Measurements from ENCODE around the gene GPSM1. TPM values are rescaled to one million over a fixed set of nuclear protein-coding genes. Genes with fewer than 3 reads are reported as not detected.

GPSM1 gene
- polyA plus RNA-seq, 1 donor: 39.9 TPM

GRCh38 chr9:136341042-136341655, 13.8 kb downstream of the GPSM1 start:
- no peak overlapping the region for H3K4me3 ChIP-seq (ENCODE audit: low read length)
- no peak for DNase-seq
- peaks cover 3% of the 10 kb centered on the region for H3K36me3 ChIP-seq (ENCODE audit: control insufficient read depth, insufficient read depth, low read length)
- H3K27me3 ChIP-seq (ENCODE audit: control insufficient read depth, insufficient read depth, low read length): no peaks in the 10 kb centered on the region
- peaks cover 5% of the 10 kb centered on the region for H3K9me3 ChIP-seq (ENCODE audit: control insufficient read depth, low read depth, low read length)
- H3K4me1 ChIP-seq (ENCODE audit: control insufficient read depth, insufficient read depth, low read length): peaks cover 13% of the 10 kb centered on the region
- no CpG with 5 or more reads among the region's 18 CpGs for WGBS (ENCODE audit: insufficient coverage, low lambda C conversion rate)
- H3K27ac ChIP-seq (ENCODE audit: low read length): no peak overlapping the region

DNA sequence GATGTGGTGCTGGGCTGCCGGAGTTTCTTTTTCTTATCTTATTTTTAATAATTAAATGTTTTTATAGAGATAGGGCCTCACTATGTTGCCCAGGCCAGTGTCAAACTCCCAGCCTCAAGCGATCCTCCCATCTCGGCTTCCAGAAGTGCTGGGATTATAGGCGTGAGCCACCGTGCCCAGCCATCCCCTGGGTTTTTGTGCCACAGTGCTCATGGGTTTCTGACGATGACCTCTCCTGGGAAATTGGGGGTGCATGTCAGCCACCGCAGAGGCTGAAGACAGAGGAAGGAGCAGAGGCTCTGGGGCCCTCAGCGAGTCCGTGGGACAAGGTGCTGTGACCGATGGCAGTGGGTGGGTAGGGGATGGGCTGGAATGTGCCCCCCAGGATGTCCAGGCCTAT, 14.4 kb downstream of the GPSM1 start:
- Histone ChIP-seq H3K27me3 (ENCODE audit: control insufficient read depth, insufficient read depth, low read length) (no peaks in the 10 kb centered on the region), H3K9me3 (ENCODE audit: control insufficient read depth, low read depth, low read length) (peaks cover 5% of the 10 kb centered on the region), H3K27ac (ENCODE audit: low read length) (no peak overlapping the region), H3K4me1 (ENCODE audit: control insufficient read depth, insufficient read depth, low read length) (peaks cover 20% of the 10 kb centered on the region), H3K36me3 (ENCODE audit: control insufficient read depth, insufficient read depth, low read length) (peaks cover 3% of the 10 kb centered on the region), H3K4me3 (ENCODE audit: low read length) (no peak overlapping the region)
- WGBS (ENCODE audit: insufficient coverage, low lambda C conversion rate): no CpG with 5 or more reads among the region's 10 CpGs
- no peak for DNase-seq

GRCh38 chr9:136342181-136343120, 15.1 kb downstream of the GPSM1 start:
- peaks cover 5% of the 10 kb centered on the region for H3K9me3 ChIP-seq (ENCODE audit: control insufficient read depth, low read depth, low read length)
- DNase-seq: peak; percentile 88 to 93
- no peak overlapping the region for H3K27ac ChIP-seq (ENCODE audit: low read length)
- no CpG with 5 or more reads among the region's 60 CpGs for WGBS (ENCODE audit: insufficient coverage, low lambda C conversion rate)
- H3K36me3 ChIP-seq (ENCODE audit: control insufficient read depth, insufficient read depth, low read length): no peaks in the 10 kb centered on the region
- H3K27me3 ChIP-seq (ENCODE audit: control insufficient read depth, insufficient read depth, low read length): no peaks in the 10 kb centered on the region
- peaks cover 23% of the 10 kb centered on the region for H3K4me1 ChIP-seq (ENCODE audit: control insufficient read depth, insufficient read depth, low read length)
- H3K4me3 ChIP-seq (ENCODE audit: low read length): peak overlapping the region; percentile 37

- Histone ChIP-seq H3K4me3 (ENCODE audit: low read length) (peak overlapping the region; percentile 18), H3K27ac (ENCODE audit: low read length) (no peak overlapping the region), H3K36me3 (ENCODE audit: control insufficient read depth, insufficient read depth, low read length) (no peaks in the 10 kb centered on the region), H3K4me1 (ENCODE audit: control insufficient read depth, insufficient read depth, low read length) (peaks cover 23% of the 10 kb centered on the region), H3K27me3 (ENCODE audit: control insufficient read depth, insufficient read depth, low read length) (no peaks in the 10 kb centered on the region), H3K9me3 (ENCODE audit: control insufficient read depth, low read depth, low read length) (peaks cover 8% of the 10 kb centered on the region)
- WGBS (ENCODE audit: insufficient coverage, low lambda C conversion rate): no CpG with 5 or more reads among the region's 23 CpGs
- no peak for DNase-seq
Measured at GRCh38 chr9:136343121-136343883, 16.0 kb downstream of the GPSM1 start.

DNA sequence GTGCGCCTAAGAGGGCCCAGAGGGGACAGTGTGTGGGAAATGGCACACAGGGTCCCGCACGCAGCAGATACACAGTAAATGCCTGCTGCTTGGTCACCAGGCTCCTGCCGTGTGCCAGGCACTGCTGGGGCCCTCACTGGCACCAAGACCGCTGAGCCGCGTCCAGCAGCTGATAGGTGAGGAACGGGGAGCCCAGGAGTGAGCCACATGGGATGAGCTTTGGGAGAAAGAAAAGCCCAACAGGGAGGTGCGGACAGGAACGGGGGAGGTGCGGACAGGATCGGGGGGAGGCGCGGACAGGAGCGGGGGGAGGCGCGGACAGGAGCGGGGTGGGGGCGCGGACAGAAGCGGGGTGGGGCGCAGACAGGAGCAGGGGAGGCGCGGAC, 16.5 kb downstream of the GPSM1 start:
- Histone ChIP-seq H3K27ac (ENCODE audit: low read length) (no peak overlapping the region), H3K4me1 (ENCODE audit: control insufficient read depth, insufficient read depth, low read length) (peaks cover 23% of the 10 kb centered on the region), H3K9me3 (ENCODE audit: control insufficient read depth, low read depth, low read length) (peaks cover 8% of the 10 kb centered on the region), H3K27me3 (ENCODE audit: control insufficient read depth, insufficient read depth, low read length) (no peaks in the 10 kb centered on the region), H3K4me3 (ENCODE audit: low read length) (no peak overlapping the region), H3K36me3 (ENCODE audit: control insufficient read depth, insufficient read depth, low read length) (no peaks in the 10 kb centered on the region)
- DNase-seq: no peak
- WGBS (ENCODE audit: insufficient coverage, low lambda C conversion rate): no CpG with 5 or more reads among the region's 24 CpGs

- H3K27ac ChIP-seq (ENCODE audit: low read length): no peak overlapping the region
Measured at GRCh38 chr9:136344544-136345280, 17.4 kb downstream of the GPSM1 start.

DNA sequence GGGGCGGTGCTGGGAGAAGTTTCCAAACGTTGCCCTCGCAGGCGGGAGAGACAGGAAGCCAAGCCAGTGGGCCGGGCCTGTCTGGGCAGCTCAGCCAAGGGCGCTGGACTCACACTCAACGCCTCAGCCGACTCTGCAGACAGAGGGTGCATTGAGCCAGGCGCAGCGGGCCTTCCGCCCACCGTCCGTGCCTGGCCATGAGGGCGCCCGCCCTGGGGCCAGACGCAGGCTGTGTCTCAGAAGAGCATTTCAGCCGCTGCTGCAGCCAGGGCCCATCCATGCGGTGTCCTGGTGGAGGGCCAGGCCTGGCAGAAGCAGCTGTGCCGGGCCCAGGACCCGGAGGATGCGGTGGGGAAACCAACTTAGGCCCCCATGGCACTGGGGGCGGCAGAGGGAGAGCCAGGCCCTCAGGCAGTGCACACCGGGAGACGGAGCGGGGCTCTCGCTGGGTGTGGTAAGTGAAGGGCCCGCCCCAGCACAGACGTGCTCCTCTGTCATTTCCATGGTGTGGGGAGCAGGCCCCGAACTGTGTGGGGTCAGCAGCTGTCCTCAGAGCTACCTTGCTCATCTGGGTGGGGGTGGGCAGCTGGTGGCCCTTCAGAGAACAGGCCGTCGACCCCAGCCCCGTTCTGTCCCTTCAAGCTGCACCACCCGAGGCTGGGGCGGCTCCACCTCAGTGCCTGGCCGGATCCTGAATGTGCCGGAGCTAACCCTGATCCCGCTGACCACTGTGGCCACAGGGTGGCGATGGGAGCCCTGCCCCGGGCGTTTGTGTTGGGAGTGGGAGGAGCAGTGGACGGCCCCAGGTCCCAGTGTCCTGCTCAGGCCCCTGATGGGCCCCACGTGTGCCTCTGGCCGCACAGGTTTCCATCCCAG, 18.2 kb downstream of the GPSM1 start:
- H3K4me3 ChIP-seq (ENCODE audit: low read length): no peak overlapping the region
- DNase-seq: peak; percentile 80 to 85
- peaks cover 23% of the 10 kb centered on the region for H3K4me1 ChIP-seq (ENCODE audit: control insufficient read depth, insufficient read depth, low read length)
- H3K27ac ChIP-seq (ENCODE audit: low read length): peak overlapping the region; percentile 68
- no CpG with 5 or more reads among the region's 43 CpGs for WGBS (ENCODE audit: insufficient coverage, low lambda C conversion rate)
- peaks cover 8% of the 10 kb centered on the region for H3K9me3 ChIP-seq (ENCODE audit: control insufficient read depth, low read depth, low read length)
- H3K27me3 ChIP-seq (ENCODE audit: control insufficient read depth, insufficient read depth, low read length): no peaks in the 10 kb centered on the region
- H3K36me3 ChIP-seq (ENCODE audit: control insufficient read depth, insufficient read depth, low read length): no peaks in the 10 kb centered on the region

More at GRCh38 chr9:136344544-136345280, 17.4 kb downstream of the GPSM1 start:
- Histone ChIP-seq H3K4me1 (ENCODE audit: control insufficient read depth, insufficient read depth, low read length) (peaks cover 23% of the 10 kb centered on the region), H3K36me3 (ENCODE audit: control insufficient read depth, insufficient read depth, low read length) (no peaks in the 10 kb centered on the region), H3K9me3 (ENCODE audit: control insufficient read depth, low read depth, low read length) (peaks cover 8% of the 10 kb centered on the region), H3K27me3 (ENCODE audit: control insufficient read depth, insufficient read depth, low read length) (no peaks in the 10 kb centered on the region), H3K4me3 (ENCODE audit: low read length) (no peak overlapping the region)
- 100% methylated on average over 2 of the region's 21 CpGs for WGBS (ENCODE audit: insufficient coverage, low lambda C conversion rate)
- DNase-seq: no peak

DNA sequence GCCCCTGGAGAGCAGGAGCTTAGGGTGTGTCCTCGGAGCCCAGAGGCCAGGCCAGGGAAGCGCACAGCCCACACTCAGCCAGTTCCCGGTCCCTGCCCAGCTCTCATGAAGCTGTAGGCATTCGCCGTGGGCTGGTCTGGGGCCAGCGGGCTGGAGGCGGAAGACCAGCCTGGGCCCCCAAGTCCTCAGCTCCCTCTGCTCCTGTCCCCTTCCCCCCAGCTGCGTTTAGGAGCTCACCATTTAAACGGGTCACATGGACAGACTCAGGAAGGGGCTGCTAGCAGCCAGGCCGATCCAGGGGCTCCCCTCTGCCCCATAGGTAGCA, 18.8 kb downstream of the GPSM1 start:
- Histone ChIP-seq H3K4me1 (ENCODE audit: control insufficient read depth, insufficient read depth, low read length) (peaks cover 23% of the 10 kb centered on the region), H3K4me3 (ENCODE audit: low read length) (no peak overlapping the region), H3K9me3 (ENCODE audit: control insufficient read depth, low read depth, low read length) (peaks cover 8% of the 10 kb centered on the region), H3K27me3 (ENCODE audit: control insufficient read depth, insufficient read depth, low read length) (no peaks in the 10 kb centered on the region), H3K36me3 (ENCODE audit: control insufficient read depth, insufficient read depth, low read length) (no peaks in the 10 kb centered on the region), H3K27ac (ENCODE audit: low read length) (peak overlapping the region; percentile 68)
- no peak for DNase-seq
- no CpG with 5 or more reads among the region's 10 CpGs for WGBS (ENCODE audit: insufficient coverage, low lambda C conversion rate)

DNA sequence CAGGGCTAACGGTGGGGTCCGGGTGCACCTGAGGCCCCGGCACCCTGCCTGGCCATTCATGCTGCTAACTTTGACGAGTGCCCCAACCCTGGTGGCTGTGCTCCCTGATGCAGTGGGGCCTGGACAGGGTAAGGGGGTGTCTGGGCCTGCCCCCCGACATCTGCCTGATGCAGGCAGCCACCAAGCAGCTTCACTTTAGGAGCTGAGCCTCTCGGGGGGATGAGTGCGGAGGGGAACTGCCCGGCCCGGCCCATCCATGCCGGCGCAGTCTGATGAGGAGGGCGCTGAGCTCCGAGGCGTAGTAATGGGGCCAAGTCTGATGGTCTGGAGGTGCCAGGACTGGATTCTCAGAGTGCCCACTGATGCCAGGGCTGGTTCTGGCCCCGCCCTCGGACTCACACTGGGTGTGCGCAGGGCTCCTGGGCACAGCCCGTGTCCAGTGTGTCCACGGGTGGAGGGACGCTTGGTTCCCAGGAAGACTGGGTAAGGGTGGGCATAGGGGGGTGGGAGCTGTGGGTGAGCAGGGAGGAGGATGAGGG, 19.7 kb downstream of the GPSM1 start:
- Histone ChIP-seq H3K9me3 (ENCODE audit: control insufficient read depth, low read depth, low read length) (peaks cover 8% of the 10 kb centered on the region), H3K4me1 (ENCODE audit: control insufficient read depth, insufficient read depth, low read length) (peaks cover 21% of the 10 kb centered on the region), H3K27me3 (ENCODE audit: control insufficient read depth, insufficient read depth, low read length) (no peaks in the 10 kb centered on the region), H3K36me3 (ENCODE audit: control insufficient read depth, insufficient read depth, low read length) (no peaks in the 10 kb centered on the region), H3K27ac (ENCODE audit: low read length) (no peak overlapping the region), H3K4me3 (ENCODE audit: low read length) (no peak overlapping the region)
- no peak for DNase-seq
- WGBS (ENCODE audit: insufficient coverage, low lambda C conversion rate): no CpG with 5 or more reads among the region's 20 CpGs
